Panc1 (cell line): ENCODE measurements around the gene MMP14. TPM values are rescaled to one million over a fixed set of nuclear protein-coding genes. Genes with fewer than 3 reads are reported as not detected.
A peak's percentile ranks its signal among the peaks of the same experiment; 100 is the strongest.
"Not testable (repeated sequence)": the region's sequence is repeated elsewhere in the genome, so short reads cannot be mapped to it uniquely, and the experiment has no call there.

ENCODE experiments used
- ATAC-seq: fragments of 200-7000 bp; cut with Tn5 transposase; 2 replicates; pipeline ENCODE4 v1.9.1; 2020; ENCODE audit warnings: mild to moderate bottlenecking, moderate library complexity
- BruUV-seq: library from RNA; stranded (reverse); fragments of 400-500 nt; replicated peaks from 2 replicates; lab custom pipeline; 2021; lab: Mats Ljungman, UMichigan
- CTCF ChIA-PET: fragments of 300-600 bp; sonication (Branson Sonifier 250); formaldehyde crosslinking; loops from one replicate; lab custom pipeline; 2022; ENCODE audit warnings: antibody characterized with exemption; lab: Charles Lee
- POLR2A ChIA-PET: fragments of 300-600 bp; sonication (Branson Sonifier 250); formaldehyde crosslinking; loops from one replicate; lab custom pipeline; 2022; ENCODE audit warnings: antibody characterized with exemption; lab: Charles Lee
- DNase-seq: peaks from one replicate; pipeline ENCODE4 v3.0.0-alpha.2; 2010; ENCODE audit warnings: low read depth, low spot score
- H3K27ac ChIP-seq: 2 replicates; pipeline ENCODE4 v1.5.1; 2011; ENCODE audit warnings: mild to moderate bottlenecking, low read length, inconsistent platforms
- H3K27me3 ChIP-seq: fragments of 200-500 bp; sonication (Bioruptor generic); 2 replicates; pipeline ENCODE4 v1.6.0; 2014; ENCODE audit warnings: low read length, inconsistent platforms; ENCODE audit not compliant: control insufficient read depth, insufficient read depth
- H3K36me3 ChIP-seq: fragments of 200-500 bp; sonication (Bioruptor generic); 2 replicates; pipeline ENCODE4 v1.5.1; 2014; ENCODE audit warnings: inconsistent platforms, mild to moderate bottlenecking, low read length, moderate library complexity; ENCODE audit not compliant: control insufficient read depth, insufficient read depth
- H3K4me1 ChIP-seq: 2 replicates; pipeline ENCODE4 v1.5.1; 2011; ENCODE audit warnings: inconsistent platforms, mild to moderate bottlenecking, low read length, moderate library complexity; ENCODE audit not compliant: control insufficient read depth, insufficient read depth
- H3K4me3 ChIP-seq, 2 experiments: 2 replicates each; pipeline ENCODE4 v1.5.1; 2011 to 2012; ENCODE audit warnings: low read depth in 2 of 2, low read length in 2 of 2, mild to moderate bottlenecking in 2 of 2, inconsistent platforms in 1 of 2, moderate library complexity in 1 of 2
- H3K9me3 ChIP-seq: fragments of 200-500 bp; sonication (Bioruptor generic); 2 replicates; pipeline ENCODE4 v1.5.1; 2014; ENCODE audit warnings: low read depth, mild to moderate bottlenecking, inconsistent platforms, low read length, moderate library complexity; ENCODE audit not compliant: control insufficient read depth, insufficient read depth
- CTCF ChIP-seq: fragments of 450-650 bp; IDR thresholded peaks from 2 replicates; pipeline ENCODE4 v1.5.1; 2017; ENCODE audit warnings: mild to moderate bottlenecking
- POLR2AphosphoS5 ChIP-seq: IDR thresholded peaks from 2 replicates; pipeline ENCODE4 v1.6.1; 2012; ENCODE audit warnings: mild to moderate bottlenecking, low read depth, low read length, moderate library complexity
- SIN3A ChIP-seq: IDR thresholded peaks from 2 replicates; pipeline ENCODE4 v1.6.1; 2012; ENCODE audit warnings: low read depth, mild to moderate bottlenecking, low read length, moderate library complexity, borderline replicate concordance; ENCODE audit not compliant: insufficient read depth
- TCF7L2 ChIP-seq: IDR thresholded peaks from 2 replicates; pipeline ENCODE4 v1.6.1; 2011; ENCODE audit warnings: mild to moderate bottlenecking, low read depth, low read length, inconsistent platforms
- in situ Hi-C: cut with HindIII; loops from 2 replicates; pipeline ENCODE4 v1.10.0; 2016; ENCODE audit warnings: low sequenced_read_pairs, low pct_unique_long_range_greater_than_20kb
- intact Hi-C: fragments of 100-400 bp; cut with micrococcal nuclease; formaldehyde crosslinking; loops from one replicate; pipeline ENCODE4 v1.10.0; 2022; ENCODE audit not compliant: unreplicated experiment
- total RNA-seq: library from RNA; stranded (reverse); gene quantifications from one replicate; pipeline ENCODE4 v1.2.1, GENCODE V29; 2021; ENCODE audit not compliant: unreplicated experiment
- TF ChIP-seq, protein P1 (sequence below), 2 experiments: IDR thresholded peaks; 2 replicates each; pipeline ENCODE4 v1.6.1; 2011 to 2012; ENCODE audit warnings: low read depth in 2 of 2, control low read depth in 1 of 2, low read length in 1 of 2, mild to moderate bottlenecking in 1 of 2, moderate library complexity in 1 of 2; ENCODE audit not compliant: insufficient read depth in 1 of 2

The MMP14 gene
- total RNA-seq, 1 experiment from 2014 or later = 32.9 TPM

GRCh38 chr14:22791301-22791700 lies 45.1 kb upstream of the MMP14 start:
- intact Hi-C loops = no loop called here
- Histone ChIP-seq H3K36me3 (no peaks in the 10 kb centered on the region), H3K27ac (no peak overlapping the region), H3K4me3 (no peak overlapping the region), H3K27me3 (no peaks in the 10 kb centered on the region), H3K4me1 (no peaks in the 10 kb centered on the region), H3K9me3 (no peaks in the 10 kb centered on the region)
- ChIA-PET CTCF (no interaction called here), POLR2A (interaction anchor here (0.6 kb wide), 1 partner anchor 100 kb away, joined by 4 read pairs; no protein-coding TSS in a partner anchor)
- ATAC-seq (no peak), DNase-seq (peak; percentile 18)
- no TSS peak for BruUV-seq
- TF ChIP-seq SIN3A = no peak
- no peak for TF ChIP-seq TCF7L2
- TF ChIP-seq POLR2AphosphoS5 = no peak
- TF ChIP-seq, protein P1, sequence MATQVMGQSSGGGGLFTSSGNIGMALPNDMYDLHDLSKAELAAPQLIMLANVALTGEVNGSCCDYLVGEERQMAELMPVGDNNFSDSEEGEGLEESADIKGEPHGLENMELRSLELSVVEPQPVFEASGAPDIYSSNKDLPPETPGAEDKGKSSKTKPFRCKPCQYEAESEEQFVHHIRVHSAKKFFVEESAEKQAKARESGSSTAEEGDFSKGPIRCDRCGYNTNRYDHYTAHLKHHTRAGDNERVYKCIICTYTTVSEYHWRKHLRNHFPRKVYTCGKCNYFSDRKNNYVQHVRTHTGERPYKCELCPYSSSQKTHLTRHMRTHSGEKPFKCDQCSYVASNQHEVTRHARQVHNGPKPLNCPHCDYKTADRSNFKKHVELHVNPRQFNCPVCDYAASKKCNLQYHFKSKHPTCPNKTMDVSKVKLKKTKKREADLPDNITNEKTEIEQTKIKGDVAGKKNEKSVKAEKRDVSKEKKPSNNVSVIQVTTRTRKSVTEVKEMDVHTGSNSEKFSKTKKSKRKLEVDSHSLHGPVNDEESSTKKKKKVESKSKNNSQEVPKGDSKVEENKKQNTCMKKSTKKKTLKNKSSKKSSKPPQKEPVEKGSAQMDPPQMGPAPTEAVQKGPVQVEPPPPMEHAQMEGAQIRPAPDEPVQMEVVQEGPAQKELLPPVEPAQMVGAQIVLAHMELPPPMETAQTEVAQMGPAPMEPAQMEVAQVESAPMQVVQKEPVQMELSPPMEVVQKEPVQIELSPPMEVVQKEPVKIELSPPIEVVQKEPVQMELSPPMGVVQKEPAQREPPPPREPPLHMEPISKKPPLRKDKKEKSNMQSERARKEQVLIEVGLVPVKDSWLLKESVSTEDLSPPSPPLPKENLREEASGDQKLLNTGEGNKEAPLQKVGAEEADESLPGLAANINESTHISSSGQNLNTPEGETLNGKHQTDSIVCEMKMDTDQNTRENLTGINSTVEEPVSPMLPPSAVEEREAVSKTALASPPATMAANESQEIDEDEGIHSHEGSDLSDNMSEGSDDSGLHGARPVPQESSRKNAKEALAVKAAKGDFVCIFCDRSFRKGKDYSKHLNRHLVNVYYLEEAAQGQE (IDR thresholded peaks at IDR 0.05; ENCODE audit: insufficient read depth in 1 of 2, low read depth in 2 of 2, low read length in 1 of 2) = no peak
- no peak for TF ChIP-seq CTCF
- in situ Hi-C loops = no loop called here

DNA sequence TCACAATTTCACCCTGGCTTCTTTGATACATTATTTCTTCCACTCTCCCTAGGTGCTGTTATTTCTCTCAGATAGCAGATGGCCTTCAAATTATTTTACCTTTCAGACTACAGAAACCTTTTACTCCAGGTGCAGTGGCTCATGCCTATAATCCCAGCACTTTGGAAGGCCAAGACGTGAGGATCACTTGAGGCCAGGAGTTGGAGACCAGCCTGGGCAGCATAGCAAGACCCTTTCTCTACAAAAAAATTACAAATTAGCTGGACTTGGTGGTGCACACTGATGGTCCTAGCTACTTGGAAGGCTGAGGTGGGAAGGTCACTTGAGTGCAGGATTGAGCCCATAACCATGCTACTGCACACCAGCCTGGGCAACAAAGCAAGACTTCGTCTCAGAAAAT lies 44.2 kb upstream of the MMP14 start:
- intact Hi-C loops = no loop called here
- Histone ChIP-seq H3K4me1 (no peaks in the 10 kb centered on the region), H3K27me3 (no peaks in the 10 kb centered on the region), H3K4me3 (no peak overlapping the region), H3K27ac (no peak overlapping the region), H3K9me3 (no peaks in the 10 kb centered on the region), H3K36me3 (no peaks in the 10 kb centered on the region)
- DNase-seq (no peak), ATAC-seq (no peak)
- in situ Hi-C loops = no loop called here
- BruUV-seq = no TSS peak
- CTCF ChIA-PET = no interaction called here
- POLR2A ChIA-PET = interaction anchor here (0.6 kb wide), 1 partner anchor 99 kb away, joined by 4 read pairs; no protein-coding TSS in a partner anchor
- TF ChIP-seq CTCF = no peak
- TF ChIP-seq, protein P1 (IDR thresholded peaks at IDR 0.05; ENCODE audit: insufficient read depth in 1 of 2, low read depth in 2 of 2, low read length in 1 of 2) = no peak
- no peak for TF ChIP-seq TCF7L2
- no peak for TF ChIP-seq POLR2AphosphoS5
- TF ChIP-seq SIN3A = no peak

DNA sequence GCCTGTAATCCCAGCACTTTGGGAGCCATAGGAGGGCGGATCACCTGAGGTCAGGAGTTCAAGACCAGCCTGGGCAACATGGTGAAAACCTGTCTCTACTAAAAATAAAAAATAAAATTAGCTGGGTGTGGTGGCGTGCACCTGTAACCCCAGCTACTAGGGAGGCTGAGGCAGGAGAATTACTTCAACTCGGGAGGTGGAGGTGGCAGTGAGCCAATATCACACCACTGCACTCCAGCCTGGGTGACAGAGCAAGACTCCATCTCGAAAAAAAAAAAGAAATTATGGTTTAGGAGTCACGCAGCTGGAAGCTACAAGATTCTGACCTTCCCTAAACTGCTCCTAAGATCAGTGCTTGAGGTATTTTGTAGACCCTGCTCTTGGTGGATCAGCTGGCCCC lies 42.8 kb upstream of the MMP14 start:
- H3K4me3 ChIP-seq, H3K36me3 ChIP-seq, BruUV-seq, H3K9me3 ChIP-seq, DNase-seq, H3K27me3 ChIP-seq, H3K27ac ChIP-seq, CTCF ChIA-PET, intact Hi-C loops, H3K4me1 ChIP-seq, in situ Hi-C loops, ATAC-seq: not testable (repeated sequence)
- POLR2A ChIA-PET = interaction anchor here (0.6 kb wide), 1 partner anchor 14 kb away, joined by 3 read pairs; no protein-coding TSS in a partner anchor
